HepG2 (cell line): ENCODE measurements around the gene PDIA4. TPM values are rescaled to one million over a fixed set of nuclear protein-coding genes. Genes with fewer than 3 reads are reported as not detected.

Experiments
- HDAC1 ChIP-seq: sonication (generic); formaldehyde crosslinking; IDR thresholded peaks from 2 replicates; pipeline ENCODE4 v1.5.1; 2020; ENCODE audit warnings: mild to moderate bottlenecking, missing genetic modification reagents
- SAP130 ChIP-seq: IDR thresholded peaks from 2 replicates; pipeline ENCODE4 v1.6.1; 2016; ENCODE audit warnings: low read depth
- polyA plus RNA-seq, 8 experiments: library from polyadenylated mRNA; depleted of rRNA in 3 of 8; stranded (reverse) in 7 of 8; unstranded in 1 of 8; fragments of >200 nt; fragmentation: Illumina TruSeq in 4 of 8; extraction: Trizol in 4 of 8; gene quantifications; 2 replicates each; pipeline versions ENCODE4 v1.2.1 to v1.2.3, GENCODE V29; 2011 to 2016; ENCODE audit warnings: low read depth in 4 of 8, missing spikeins in 1 of 8, mixed read lengths in 1 of 8; ENCODE audit not compliant: insufficient read depth in 1 of 8
- total RNA-seq, 5 experiments: library from RNA; depleted of rRNA; stranded (reverse); fragments of >200 nt; fragmentation: Illumina TruSeq; extraction: Trizol; gene quantifications; 2 replicates each; pipeline ENCODE4 v1.2.3, GENCODE V29; 2016; ENCODE audit warnings: low read depth in 1 of 5
- TF ChIP-seq, protein P1 (sequence below): sonication (generic); formaldehyde crosslinking; IDR thresholded peaks from 2 replicates; pipeline ENCODE4 v1.4.0; 2020; ENCODE audit warnings: missing genetic modification reagents
- TF ChIP-seq, protein P2 (sequence below): sonication (generic); formaldehyde crosslinking; IDR thresholded peaks from 2 replicates; pipeline ENCODE4 v1.4.0; 2020; ENCODE audit warnings: missing genetic modification reagents

PDIA4 gene
- total and polyA plus RNA-seq, 2 of the 13 experiments (the other 11 are each of a cell fraction or from before 2014, with no cell fraction given), result 278 to 402 TPM

DNA sequence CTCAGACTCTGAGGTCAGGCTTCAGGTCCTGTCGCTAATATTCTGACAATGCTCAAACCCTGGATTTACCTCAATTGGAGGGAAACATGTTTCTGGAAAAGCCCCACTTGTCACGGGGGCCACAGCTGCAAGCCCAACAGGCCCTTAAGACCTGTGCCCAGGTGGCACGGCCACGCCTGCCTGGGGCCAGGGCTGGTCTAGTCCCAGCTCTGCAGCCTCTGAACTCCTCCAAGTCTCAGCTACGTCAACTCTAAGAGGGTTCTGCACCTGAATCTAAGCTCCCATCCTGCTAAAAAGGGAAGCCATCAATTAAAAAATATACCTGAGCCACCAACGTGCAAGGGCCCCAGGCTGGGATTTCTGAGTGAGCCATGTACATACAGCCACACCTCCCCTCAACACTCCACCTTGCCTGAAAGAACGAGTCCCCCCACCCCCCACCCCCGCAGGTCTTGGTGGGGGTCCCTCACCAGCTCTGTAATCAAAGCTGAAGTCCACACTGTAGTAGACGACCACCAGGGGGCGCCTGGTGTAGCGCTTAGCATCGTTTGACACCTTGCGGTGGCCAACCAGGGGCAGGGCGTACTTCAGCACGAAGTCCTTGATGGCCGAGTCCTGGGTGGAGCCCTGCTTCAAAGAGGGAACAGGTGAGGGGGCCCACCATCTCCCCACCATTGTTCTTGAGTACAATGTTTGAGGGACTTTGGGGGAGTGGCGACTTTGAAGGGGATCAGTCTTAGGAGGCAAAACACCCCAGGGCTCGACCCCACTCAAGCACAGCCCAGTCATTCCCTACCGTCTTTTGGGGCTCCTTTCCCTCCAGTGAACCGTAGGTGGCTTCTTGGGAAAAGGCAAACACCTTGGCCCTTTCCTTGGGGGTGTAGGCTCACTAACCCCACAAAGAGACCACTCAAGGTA, 22.6 kb downstream of the PDIA4 start (continued):
- TF ChIP-seq HDAC1, result 0 out of 2 replicates have a peak, but pooled peaks have one; percentile 26
- TF ChIP-seq, protein P1, sequence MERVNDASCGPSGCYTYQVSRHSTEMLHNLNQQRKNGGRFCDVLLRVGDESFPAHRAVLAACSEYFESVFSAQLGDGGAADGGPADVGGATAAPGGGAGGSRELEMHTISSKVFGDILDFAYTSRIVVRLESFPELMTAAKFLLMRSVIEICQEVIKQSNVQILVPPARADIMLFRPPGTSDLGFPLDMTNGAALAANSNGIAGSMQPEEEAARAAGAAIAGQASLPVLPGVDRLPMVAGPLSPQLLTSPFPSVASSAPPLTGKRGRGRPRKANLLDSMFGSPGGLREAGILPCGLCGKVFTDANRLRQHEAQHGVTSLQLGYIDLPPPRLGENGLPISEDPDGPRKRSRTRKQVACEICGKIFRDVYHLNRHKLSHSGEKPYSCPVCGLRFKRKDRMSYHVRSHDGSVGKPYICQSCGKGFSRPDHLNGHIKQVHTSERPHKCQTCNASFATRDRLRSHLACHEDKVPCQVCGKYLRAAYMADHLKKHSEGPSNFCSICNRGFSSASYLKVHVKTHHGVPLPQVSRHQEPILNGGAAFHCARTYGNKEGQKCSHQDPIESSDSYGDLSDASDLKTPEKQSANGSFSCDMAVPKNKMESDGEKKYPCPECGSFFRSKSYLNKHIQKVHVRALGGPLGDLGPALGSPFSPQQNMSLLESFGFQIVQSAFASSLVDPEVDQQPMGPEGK (CRISPR knock-in tag), result peak; percentile 59; the same call in 1 of the 2 replicates
- peak; percentile 31; the same call in 1 of the 2 replicates for TF ChIP-seq SAP130 (CRISPR knock-in tag)
- TF ChIP-seq, protein P2, sequence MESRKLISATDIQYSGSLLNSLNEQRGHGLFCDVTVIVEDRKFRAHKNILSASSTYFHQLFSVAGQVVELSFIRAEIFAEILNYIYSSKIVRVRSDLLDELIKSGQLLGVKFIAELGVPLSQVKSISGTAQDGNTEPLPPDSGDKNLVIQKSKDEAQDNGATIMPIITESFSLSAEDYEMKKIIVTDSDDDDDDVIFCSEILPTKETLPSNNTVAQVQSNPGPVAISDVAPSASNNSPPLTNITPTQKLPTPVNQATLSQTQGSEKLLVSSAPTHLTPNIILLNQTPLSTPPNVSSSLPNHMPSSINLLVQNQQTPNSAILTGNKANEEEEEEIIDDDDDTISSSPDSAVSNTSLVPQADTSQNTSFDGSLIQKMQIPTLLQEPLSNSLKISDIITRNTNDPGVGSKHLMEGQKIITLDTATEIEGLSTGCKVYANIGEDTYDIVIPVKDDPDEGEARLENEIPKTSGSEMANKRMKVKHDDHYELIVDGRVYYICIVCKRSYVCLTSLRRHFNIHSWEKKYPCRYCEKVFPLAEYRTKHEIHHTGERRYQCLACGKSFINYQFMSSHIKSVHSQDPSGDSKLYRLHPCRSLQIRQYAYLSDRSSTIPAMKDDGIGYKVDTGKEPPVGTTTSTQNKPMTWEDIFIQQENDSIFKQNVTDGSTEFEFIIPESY, result peak; percentile 99
